Measurements from ENCODE around the gene ROMO1. TPM values are rescaled to one million over a fixed set of nuclear protein-coding genes. Genes with fewer than 3 reads are reported as not detected.
"Not testable (repeated sequence)": the region's sequence is repeated elsewhere in the genome, so short reads cannot be mapped to it uniquely, and the experiment has no call there.

ROMO1 gene
- total RNA-seq, 2 experiments from 2014 or later = 136 to 141 TPM

DNA sequence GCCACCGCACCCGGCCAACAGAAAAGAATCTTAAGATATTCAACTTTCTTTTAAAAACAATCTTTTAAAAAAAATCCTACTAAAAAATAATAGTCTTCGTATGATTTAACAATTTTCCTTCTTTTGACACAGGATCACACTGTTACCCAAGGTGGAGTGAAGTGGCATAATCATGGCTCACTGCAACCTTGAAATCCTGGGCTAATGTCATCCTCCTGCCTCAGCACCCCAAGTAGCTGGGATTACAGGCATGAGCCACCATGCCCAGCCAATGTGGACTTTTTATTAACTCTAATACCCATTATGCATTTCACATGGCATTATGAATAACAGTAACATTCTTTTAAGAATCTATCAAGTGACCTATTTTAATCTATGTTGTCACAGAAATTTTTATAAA lies 22.0 kb downstream of the ROMO1 start:
- POLR2A ChIA-PET = interaction anchor here (0.6 to 1.2 kb wide), 2 partner anchors 9 to 58 kb away, joined by 3 to 4 read pairs; no protein-coding TSS in a partner anchor
- CTCF ChIA-PET = interaction anchor here (1.5 kb wide), 1 partner anchor 116 kb away, joined by 4 read pairs; no protein-coding TSS in a partner anchor

DNA sequence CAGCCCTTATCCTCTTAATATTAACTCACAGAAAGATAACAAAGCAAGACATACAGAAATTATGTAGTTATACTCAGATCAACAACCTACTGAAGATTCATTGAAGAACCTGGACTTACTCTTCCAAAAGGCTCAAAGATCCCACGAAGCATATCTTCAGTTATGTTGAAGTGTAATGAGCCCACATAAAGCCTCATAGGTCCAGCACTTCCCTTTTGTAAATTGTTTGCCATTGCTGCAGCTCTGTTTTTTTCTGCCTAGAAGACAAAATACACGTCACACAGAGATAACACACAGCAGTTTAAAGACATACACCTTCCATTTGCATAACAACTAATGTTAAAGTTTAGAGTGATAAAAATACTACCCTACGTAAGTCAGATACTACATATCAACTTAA lies 22.4 kb downstream of the ROMO1 start:
- ChIA-PET CTCF (interaction anchor here (1.0 to 1.5 kb wide), 2 partner anchors 14 to 117 kb away, joined by 3 to 4 read pairs; no protein-coding TSS in a partner anchor), POLR2A (interaction anchor here (0.7 to 1.2 kb wide), 2 partner anchors 10 to 21 kb away, joined by 3 to 4 read pairs; no protein-coding TSS in a partner anchor)

DNA sequence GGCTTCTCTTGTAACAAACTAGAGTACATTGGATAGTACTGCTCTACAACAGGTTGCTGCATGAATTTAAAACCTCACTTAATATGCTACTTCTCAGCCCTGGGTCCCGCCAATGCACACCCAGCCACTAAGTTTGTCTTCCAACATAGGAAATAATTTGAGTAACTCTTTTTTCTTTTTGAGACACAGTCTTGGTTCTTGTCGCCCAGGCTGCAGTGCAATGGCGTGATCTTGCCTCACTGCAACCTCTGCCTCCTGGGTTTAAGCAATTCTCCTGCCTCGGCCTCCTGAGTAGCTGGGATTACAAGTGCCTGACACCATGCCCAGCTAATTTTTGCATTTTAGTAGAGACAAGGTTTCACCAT lies 24.1 kb downstream of the ROMO1 start:
- CTCF ChIA-PET = interaction anchor here (0.7 kb wide), 1 partner anchor 230 kb away, joined by 4 read pairs; no protein-coding TSS in a partner anchor
- POLR2A ChIA-PET = not testable (repeated sequence)

DNA sequence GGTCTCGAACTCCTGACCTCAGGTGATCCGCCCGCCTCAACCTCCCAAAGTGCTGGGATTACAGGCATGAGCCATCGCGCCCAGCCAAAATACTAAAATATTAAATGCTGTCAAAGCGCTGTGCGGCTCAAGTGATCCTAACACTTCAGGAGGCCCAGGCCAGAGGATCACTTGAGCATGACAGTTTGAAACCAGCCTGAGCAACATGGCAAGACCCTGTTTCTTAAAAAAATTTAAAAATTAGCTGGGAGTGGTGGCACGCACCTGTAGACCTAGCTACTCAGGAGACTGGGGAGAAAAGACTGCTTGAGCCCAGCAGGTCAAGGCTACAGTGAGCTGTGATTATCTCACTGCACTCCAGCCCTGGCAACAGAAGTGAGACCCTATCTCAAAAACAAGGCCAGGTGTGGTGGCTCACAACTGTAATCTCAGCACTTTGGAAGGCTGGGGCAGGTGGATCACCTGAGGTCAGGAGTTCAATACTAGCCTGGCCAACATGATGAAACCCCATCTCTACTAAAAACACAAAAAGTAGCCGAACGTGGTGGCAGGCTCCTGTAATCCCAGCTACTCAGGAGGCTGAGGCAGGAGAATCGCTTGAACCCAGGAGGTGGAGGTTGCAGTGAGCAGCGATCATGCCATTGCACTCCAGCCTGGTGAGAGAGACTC lies 24.6 kb downstream of the ROMO1 start:
- CTCF ChIA-PET, POLR2A ChIA-PET: not testable (repeated sequence)

DNA sequence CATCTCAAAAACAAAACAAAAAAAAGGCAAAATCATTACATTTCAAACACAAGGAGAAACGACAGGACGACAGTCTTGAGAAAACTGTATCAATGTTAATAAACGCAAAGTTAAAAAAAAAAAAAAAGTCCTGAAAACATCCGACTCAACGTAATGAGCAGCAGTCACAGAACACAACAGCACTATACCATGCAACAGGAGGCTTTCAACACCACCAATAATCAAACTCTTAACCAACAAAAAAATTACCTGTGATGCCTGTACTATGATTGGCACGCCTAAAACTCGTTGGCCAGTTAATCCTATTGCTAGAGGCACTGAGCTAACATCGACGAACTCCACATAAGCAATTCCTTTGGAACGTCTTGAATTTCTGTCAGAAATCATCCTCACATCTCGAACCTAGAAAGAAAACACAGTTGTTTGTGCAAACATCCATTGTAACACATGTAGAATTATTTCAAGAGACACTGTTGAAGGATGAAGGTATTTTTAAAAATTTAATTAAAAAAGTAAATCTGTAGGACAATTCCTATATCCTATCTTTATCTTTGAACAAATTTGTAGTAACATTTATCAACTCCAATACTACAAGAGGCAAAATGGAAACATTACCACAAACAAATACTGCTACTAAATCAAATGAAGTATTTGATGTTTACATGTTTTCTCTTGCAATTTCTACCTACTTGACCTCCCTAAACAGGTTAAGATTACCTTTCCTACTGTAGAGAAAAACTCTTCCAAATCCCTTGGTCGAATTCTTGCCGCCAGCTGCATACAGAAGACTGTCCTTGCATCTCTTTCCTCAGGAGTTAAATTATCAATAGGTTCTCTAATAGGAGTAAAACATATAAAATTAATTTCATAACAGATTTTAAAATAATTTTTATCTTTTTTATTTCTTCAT lies 25.4 kb downstream of the ROMO1 start:
- ChIA-PET CTCF (no interaction called here), POLR2A (interaction anchor here (0.6 to 1.7 kb wide), 2 partner anchors 11 to 170 kb away, joined by 3 to 5 read pairs; no protein-coding TSS in a partner anchor)

DNA sequence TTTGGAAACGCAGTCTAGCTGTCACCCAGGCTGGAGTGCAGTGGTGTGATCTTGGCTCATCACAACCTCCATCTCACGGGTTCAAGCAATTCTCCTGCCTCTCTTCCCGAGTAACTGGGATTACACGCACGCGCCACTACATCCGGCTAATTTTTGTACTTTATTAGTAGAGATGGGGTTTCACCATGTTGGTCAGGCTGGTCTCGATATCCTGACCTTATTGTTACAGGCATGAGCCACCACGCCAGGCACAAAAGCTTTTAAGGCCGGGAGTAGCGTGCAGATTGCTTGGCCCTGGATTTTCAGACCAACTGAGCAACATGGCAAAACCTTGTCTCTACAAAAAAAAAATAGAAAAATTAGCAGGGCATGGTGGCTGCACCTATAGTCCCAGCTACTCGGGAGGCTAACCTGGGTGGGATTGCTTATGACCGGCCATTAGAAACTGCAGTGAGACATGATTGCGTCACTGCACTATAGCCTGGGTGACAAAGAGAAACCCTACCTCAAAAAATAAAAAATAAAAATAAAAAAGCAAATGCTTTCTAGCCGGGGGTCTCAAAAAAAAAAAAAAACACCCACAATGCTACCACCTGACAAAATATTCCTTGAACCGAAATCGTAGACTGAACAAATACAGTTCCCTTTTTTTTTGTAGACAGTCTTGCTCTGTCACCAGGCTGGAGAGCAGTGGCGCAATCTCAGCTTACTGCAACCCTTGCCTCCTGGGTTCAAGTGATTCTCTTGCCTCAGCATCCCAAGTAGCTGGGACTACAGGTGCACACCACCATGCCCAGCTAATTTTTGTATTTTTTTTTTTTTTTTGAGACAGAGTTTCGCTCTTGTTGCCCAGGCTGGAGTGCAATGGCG lies 27.9 kb downstream of the ROMO1 start:
- CTCF ChIA-PET = no interaction called here
- POLR2A ChIA-PET = interaction anchor here (0.7 kb wide), 1 partner anchor 14 kb away, joined by 5 read pairs; no protein-coding TSS in a partner anchor

DNA sequence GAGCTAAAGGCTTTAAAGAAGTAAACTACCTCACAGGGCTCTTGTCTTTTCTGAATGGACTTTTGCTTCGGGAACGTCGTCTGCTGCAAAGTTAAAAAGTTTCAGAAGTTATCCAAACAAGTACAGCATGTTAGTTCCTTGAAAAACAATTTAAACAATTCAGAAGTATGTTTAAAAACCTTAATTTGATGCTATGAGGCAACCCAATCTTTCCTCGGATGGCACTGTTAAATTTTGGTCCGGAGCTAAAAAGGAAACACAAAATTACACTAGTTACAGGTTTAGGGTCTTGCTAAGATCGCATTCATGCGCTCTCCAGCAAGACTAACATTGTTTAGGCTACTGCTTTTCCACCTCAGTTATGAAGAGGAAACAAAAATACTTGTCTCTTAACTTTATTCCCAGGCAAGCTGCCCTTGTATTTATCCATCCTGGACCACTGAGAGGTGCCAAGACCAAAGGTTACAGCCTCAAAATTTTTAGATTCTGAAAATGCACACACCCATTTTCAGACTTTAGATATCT lies 30.1 kb downstream of the ROMO1 start:
- ChIA-PET CTCF (interaction anchor here (1.3 kb wide), 1 partner anchor 19 kb away, joined by 3 read pairs; no protein-coding TSS in a partner anchor), POLR2A (interaction anchor here (1.2 to 1.5 kb wide), 2 partner anchors 10 to 17 kb away, joined by 3 read pairs; no protein-coding TSS in a partner anchor)

DNA sequence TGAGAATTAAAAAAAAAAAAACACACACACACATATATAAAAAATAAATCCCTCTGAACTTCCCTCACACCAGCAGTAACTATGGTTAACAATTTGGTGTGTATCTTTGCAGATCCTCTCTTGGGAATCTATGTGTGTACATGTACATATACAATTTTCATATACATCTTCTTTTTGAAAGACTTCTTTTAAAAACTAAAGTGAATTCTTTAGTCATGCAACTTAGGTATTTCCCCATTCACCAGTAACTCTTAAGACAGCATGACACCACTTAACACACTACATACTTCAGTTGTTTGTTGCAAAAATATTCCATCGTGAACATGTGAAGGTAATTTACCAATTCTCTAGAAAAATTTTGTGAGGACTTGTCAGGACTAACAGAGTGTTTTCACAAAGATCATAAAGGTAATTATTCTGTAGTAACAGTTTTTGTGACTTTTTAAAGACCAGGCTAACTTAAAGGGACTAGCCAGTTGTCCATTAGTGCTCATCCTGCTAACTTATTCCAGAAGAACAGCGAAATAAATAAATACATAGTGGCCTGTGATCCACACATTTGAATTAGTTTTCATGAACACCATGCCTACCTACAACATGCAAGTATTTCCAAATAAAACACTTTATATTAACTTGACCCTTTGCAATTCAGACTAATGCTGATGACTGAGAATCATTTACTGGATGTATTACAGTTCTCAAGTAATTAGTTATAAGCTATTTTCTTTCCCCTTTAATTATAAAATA lies 30.8 kb downstream of the ROMO1 start:
- ChIA-PET POLR2A (interaction anchor here (0.9 to 1.5 kb wide), 3 partner anchors 18 to 129 kb away, joined by 3 to 4 read pairs (median 3); no protein-coding TSS in a partner anchor), CTCF (interaction anchor here (0.6 to 1.3 kb wide), 2 partner anchors 19 to 34 kb away, joined by 3 read pairs; no protein-coding TSS in a partner anchor)

DNA sequence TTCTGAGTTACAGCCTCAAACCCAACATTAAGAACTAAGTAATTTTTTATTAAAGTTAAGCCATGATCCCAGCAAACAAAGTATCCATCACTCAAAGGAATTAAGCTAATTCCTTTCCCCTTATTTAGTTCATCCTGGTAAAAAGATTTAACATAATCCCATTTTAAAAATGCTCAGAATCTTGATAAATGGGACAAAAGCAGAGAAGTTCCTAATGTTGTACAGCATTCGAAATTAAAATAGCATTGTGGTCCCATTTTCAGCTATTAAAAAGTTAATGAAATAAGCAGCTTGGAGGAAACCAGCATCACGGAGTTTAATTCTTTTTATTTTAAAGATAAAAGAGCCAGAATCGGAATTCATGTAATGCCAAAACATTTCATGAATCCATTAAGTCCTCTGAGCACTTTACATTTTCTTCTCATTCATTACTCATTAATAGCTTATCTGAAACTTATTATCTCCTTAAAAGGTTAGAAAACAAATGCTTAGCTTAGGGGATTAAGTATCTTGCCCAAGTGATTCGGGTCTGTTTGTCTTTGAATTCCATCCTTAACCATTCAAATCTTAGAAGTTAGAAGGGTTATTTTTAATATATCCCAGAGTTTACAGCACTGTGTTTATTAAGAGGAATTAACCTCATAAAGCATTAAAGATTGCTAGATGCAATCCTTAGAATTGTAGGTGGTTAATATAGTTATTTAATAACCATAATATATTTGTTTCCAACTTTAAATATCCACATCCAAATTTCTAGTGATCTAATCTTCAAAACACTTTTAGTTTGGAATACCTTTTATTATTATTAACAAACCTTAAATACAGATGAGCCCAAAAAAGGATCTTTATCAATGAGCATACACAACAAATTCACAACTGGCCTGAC lies 31.6 kb downstream of the ROMO1 start:
- CTCF ChIA-PET = interaction anchor here (0.6 kb wide), 1 partner anchor 33 kb away, joined by 3 read pairs; no protein-coding TSS in a partner anchor

DNA sequence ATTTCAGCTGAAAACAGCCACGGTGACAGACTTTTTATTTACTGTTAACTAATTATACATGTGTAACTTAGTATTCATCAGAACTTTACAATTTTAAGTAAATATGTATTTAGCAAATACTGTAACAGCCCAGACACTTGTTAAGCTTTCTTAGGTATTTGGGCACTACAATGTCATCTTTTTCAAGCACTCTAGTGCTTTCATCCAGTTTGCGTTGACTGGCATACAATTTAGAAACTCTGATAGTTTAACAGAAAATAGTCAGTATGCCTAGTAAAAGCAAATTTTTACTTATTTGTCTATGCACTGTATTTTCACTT lies 32.2 kb downstream of the ROMO1 start:
- CTCF ChIA-PET = interaction anchor here (1.4 kb wide), 1 partner anchor 11 kb away, joined by 3 read pairs; the partner anchor contains the start of gene RBM39
- POLR2A ChIA-PET = interaction anchor here (0.7 to 1.4 kb wide), 3 partner anchors 12 to 130 kb away, joined by 3 to 4 read pairs (median 3); no protein-coding TSS in a partner anchor

More for the DNA sequence above, 31.6 kb downstream of the ROMO1 start:
- POLR2A ChIA-PET = interaction anchor here (0.7 to 1.4 kb wide), 4 partner anchors 11 to 130 kb away, joined by 3 to 4 read pairs (median 3); no protein-coding TSS in a partner anchor

DNA sequence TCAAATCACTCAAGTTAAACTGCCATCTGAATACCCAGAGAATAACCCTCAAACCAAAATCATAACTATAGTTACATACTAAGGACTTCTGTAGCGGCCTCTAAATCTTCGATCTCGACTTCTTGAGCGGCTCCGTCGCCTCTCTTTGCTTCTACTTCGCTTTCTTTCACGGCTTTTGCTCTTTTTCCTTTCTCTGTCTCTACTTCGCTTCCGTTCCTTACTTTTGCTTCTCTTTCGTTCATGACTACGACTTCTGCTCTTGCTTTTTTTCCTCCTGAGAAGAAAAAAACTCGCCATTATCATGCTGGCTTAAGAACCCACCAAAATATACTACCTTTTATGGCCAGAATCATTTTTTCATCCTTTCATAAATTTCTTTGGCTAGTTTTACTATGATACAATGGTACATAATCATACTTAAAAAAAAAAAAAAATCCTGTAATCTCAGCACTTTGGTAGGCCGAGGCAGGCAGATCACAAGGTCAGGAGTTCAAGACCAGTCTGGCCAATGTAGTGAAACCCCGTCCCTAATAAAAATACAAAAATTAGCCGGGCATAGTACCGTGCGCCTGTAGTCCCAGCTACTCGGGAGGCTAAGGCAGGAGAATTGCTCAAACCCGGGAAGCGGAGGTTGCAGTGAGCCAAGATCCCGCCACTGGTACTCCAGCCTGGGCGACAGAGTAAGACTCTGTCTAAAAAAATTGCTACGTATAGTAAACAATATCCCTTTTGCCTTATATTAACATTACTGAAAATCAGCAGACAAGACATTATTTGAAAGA lies 32.8 kb downstream of the ROMO1 start:
- CTCF ChIA-PET = interaction anchor here (1.4 kb wide), 1 partner anchor 10 kb away, joined by 3 read pairs; the partner anchor contains the start of gene RBM39
- POLR2A ChIA-PET = interaction anchor here (1.4 kb wide), 1 partner anchor 131 kb away, joined by 4 read pairs; no protein-coding TSS in a partner anchor

DNA sequence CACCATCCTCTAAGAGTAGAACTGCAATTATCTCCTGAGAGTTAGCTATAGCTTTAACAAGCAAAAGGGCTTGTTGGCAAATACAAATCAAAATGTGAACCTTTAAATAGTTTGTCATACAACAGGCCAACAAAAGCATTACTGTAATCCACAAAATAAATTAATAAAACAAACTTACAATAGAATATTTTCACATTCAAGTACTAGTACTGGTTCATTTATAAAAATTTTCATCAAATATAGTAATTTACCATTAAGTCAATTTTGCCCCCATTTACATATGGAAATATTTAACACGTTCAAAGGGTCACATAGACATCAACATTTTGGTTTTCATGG lies 33.4 kb downstream of the ROMO1 start:
- CTCF ChIA-PET = interaction anchor here (1.4 kb wide), 1 partner anchor 10 kb away, joined by 3 read pairs; the partner anchor contains the start of gene RBM39

DNA sequence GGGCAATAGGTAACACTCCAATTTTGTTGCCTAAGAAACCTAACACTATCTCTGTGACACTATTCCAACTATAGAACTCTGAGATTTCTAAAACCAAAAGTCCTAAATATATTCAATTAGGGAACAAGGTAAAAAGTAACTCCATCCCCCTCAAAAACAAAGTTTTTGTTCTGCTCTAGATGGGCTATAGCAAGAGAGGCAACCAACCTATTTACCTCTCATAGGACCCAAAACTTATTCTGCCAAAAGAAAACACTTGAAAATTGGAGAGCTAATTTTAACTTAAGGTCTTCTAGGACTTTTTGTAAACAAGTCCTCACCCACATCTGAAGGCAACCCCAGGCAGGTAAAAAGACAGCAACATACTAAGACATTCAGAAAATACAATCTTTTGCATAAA lies 35.2 kb downstream of the ROMO1 start:
- POLR2A ChIA-PET = interaction anchor here (0.7 to 1.4 kb wide), 4 partner anchors 9 to 32 kb away, joined by 3 read pairs; no protein-coding TSS in a partner anchor
- CTCF ChIA-PET = no interaction called here

More for the DNA sequence above, 33.4 kb downstream of the ROMO1 start:
- POLR2A ChIA-PET = no interaction called here

DNA sequence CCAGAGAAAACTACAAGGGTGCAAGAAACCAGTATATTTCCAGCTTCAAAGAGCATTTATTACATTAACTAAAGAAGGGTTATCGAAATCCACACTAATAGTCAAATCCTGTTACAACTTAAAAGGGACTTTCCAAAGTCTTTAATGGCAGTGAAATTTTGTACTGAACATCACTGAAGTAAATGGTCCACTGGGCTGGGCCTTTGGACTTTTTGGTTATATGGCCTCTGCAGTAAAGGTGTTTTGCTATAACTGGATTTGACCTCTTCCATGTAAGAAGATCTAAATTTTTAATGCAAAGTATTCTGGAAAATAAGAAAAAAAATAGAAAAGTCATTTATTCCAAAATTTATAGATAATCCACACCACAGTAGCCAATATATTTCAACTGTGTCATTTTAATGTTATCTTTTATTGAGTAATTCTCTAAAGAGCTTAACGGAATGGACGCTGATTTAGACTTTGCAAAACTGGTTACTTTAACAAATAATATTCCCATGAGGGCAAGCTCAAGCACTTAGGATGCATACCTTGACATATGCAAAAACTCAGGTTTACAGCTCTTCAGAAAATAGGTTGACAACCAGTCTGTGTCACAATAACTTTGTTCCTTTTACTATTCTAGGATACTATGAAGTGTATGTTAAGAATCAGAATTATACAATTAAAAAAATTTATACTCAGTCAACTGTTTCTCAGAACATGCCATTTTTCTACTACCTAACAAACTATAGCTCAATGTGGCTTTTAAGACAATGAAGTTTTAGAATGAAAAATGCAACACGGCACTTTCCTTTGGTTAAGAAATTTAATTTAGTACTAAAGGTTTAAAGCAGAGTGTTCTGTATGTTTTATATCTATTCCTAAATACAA lies 35.8 kb downstream of the ROMO1 start:
- POLR2A ChIA-PET = interaction anchor here (0.7 to 1.7 kb wide), 7 partner anchors 9 to 116 kb away, joined by 3 to 5 read pairs (median 3); no protein-coding TSS in a partner anchor
- CTCF ChIA-PET = interaction anchor here (0.6 kb wide), 1 partner anchor 35 kb away, joined by 3 read pairs; no protein-coding TSS in a partner anchor

Measured in activated CD8-positive, alpha-beta memory T cell treated with anti-CD3 and anti-CD28 coated beads for 36 hours (primary cell).